SH-SY5Y (cell line): Measurements from ENCODE around the gene UQCRFS1.

Source experiments
- GATA2 ChIP-seq: IDR thresholded peaks from 2 replicates; pipeline ENCODE4 v1.6.1; 2011; ENCODE audit warnings: mild to moderate bottlenecking, low read depth, low read length
- GATA3 ChIP-seq: IDR thresholded peaks from 2 replicates; pipeline ENCODE4 v1.6.1; 2011; ENCODE audit warnings: low read depth, mild to moderate bottlenecking, low read length, moderate library complexity

GRCh38 chr19:29212648-29213573 is at the start of gene UQCRFS1:
- TF ChIP-seq GATA3 = no peak
- TF ChIP-seq GATA2 = no peak
